H1 (cell line): ENCODE results near the gene NOBOX. TPM values are rescaled to one million over a fixed set of nuclear protein-coding genes. Genes with fewer than 3 reads are reported as not detected.

ENCODE experiments used
- CTCF ChIA-PET: fragments of 300-600 bp; sonication (Branson Sonifier 250); formaldehyde crosslinking; loops from one replicate; lab custom pipeline; 2021; ENCODE audit not compliant: partially characterized antibody; lab: Charles Lee
- POLR2A ChIA-PET: fragments of 300-600 bp; sonication (Branson Sonifier 250); formaldehyde crosslinking; loops from one replicate; lab custom pipeline; 2021; ENCODE audit warnings: inconsistent platforms; ENCODE audit not compliant: partially characterized antibody; lab: Charles Lee
- DNase-seq, 2 experiments: peaks; one replicate each; pipeline versions ENCODE4 v3.0.0 to v3.0.0-alpha.2; 2010 to 2022; ENCODE audit warnings: low spot score in 2 of 2, low read depth in 1 of 2, mixed read lengths in 1 of 2
- FAIRE-seq: peaks from 2 replicates; lab custom pipeline; 2011; peaks lifted over from hg19 to GRCh38; lab: Jason Lieb, UNC
- H2AFZ ChIP-seq: 2 replicates; pipeline ENCODE4 v1.8.1; 2012; ENCODE audit warnings: low read length, inconsistent platforms
- H2AK5ac ChIP-seq: 2 replicates; pipeline ENCODE4 v1.6.1; 2013; ENCODE audit warnings: low read depth, low read length
- H2BK120ac ChIP-seq: replicated peaks from 2 replicates; pipeline ENCODE3; 2013; ENCODE audit warnings: low read depth, low read length, inconsistent platforms
- H2BK12ac ChIP-seq: 2 replicates; pipeline ENCODE4 v1.6.1; 2013; ENCODE audit warnings: low read depth, low read length
- H2BK15ac ChIP-seq: 2 replicates; pipeline ENCODE4 v1.6.1; 2013; ENCODE audit warnings: low read length
- H2BK20ac ChIP-seq: 2 replicates; pipeline ENCODE4 v1.6.1; 2013; ENCODE audit warnings: low read length
- H2BK5ac ChIP-seq: 2 replicates; pipeline ENCODE4 v1.6.1; 2013; ENCODE audit warnings: low read depth, low read length
- H3K14ac ChIP-seq: 2 replicates; pipeline ENCODE4 v1.6.1; 2013; ENCODE audit warnings: inconsistent platforms; ENCODE audit not compliant: insufficient read length
- H3K18ac ChIP-seq: 2 replicates; pipeline ENCODE4 v1.6.1; 2013; ENCODE audit warnings: low read length; ENCODE audit errors: extremely low read depth
- H3K23ac ChIP-seq: 2 replicates; pipeline ENCODE4 v1.6.1; 2013; ENCODE audit warnings: inconsistent platforms; ENCODE audit not compliant: insufficient read length
- H3K23me2 ChIP-seq: 2 replicates; pipeline ENCODE4 v1.6.1; 2013; ENCODE audit warnings: low read depth, low read length
- H3K27ac ChIP-seq: 2 replicates; pipeline ENCODE4 v1.6.1; 2011; ENCODE audit warnings: low read depth, low read length, inconsistent platforms
- H3K27me3 ChIP-seq, 4 experiments: replicated peaks in 1 of 4; 1 replicate in 1 of 4; 2 replicates in 3 of 4; pipeline versions ENCODE4 v1.6.1 to v1.8.1; 2011 to 2013; ENCODE audit warnings: low read length in 3 of 4, mild to moderate bottlenecking in 3 of 4, inconsistent platforms in 2 of 4, mixed read lengths in 2 of 4, moderate library complexity in 1 of 4; ENCODE audit not compliant: control insufficient read depth in 3 of 4, insufficient read depth in 3 of 4; ENCODE audit errors: extremely low read depth in 1 of 4
- H3K36me3 ChIP-seq, 4 experiments: 2 replicates each; pipeline versions ENCODE4 v1.6.1 to v1.8.1; 2011 to 2013; ENCODE audit warnings: mild to moderate bottlenecking in 4 of 4, low read length in 3 of 4, moderate library complexity in 2 of 4, control low read depth in 1 of 4, inconsistent platforms in 1 of 4; ENCODE audit not compliant: insufficient read depth in 4 of 4, control insufficient read depth in 2 of 4
- H3K4ac ChIP-seq: replicated peaks from 2 replicates; pipeline ENCODE3; 2013; ENCODE audit warnings: low read length, low read depth, mixed read lengths, inconsistent platforms; ENCODE audit not compliant: insufficient read length
- H3K4me1 ChIP-seq, 4 experiments: replicated peaks in 1 of 4; 1 replicate in 1 of 4; 2 replicates in 3 of 4; pipeline versions ENCODE4 v1.6.1 to v1.8.1; 2011 to 2013; ENCODE audit warnings: low read length in 3 of 4, inconsistent platforms in 2 of 4, mixed read lengths in 1 of 4; ENCODE audit not compliant: insufficient read depth in 4 of 4, control insufficient read depth in 3 of 4
- H3K4me2 ChIP-seq, 2 experiments: 2 replicates each; pipeline versions ENCODE4 v1.6.1 to v1.8.1; 2011 to 2013; ENCODE audit warnings: low read depth in 2 of 2, low read length in 2 of 2, control low read depth in 1 of 2, inconsistent platforms in 1 of 2, mild to moderate bottlenecking in 1 of 2; ENCODE audit not compliant: insufficient read depth in 1 of 2
- H3K4me3 ChIP-seq, 4 experiments: fragments of 200-600, 300-600 bp in 1 of 4; sonication (generic), shearing (Covaris generic), sonication (Bioruptor Twin) in 1 of 4; 2 replicates each; pipeline versions ENCODE4 v1.5.1 to v1.8.1; 2011 to 2016; ENCODE audit warnings: low read length in 4 of 4, low read depth in 3 of 4, control low read depth in 2 of 4, inconsistent platforms in 2 of 4, mild to moderate bottlenecking in 2 of 4, mixed read lengths in 1 of 4, moderate library complexity in 1 of 4; ENCODE audit not compliant: insufficient read depth in 2 of 4; ENCODE audit errors: extremely low read depth in 1 of 4
- H3K56ac ChIP-seq: replicated peaks from 2 replicates; pipeline ENCODE3; 2013; ENCODE audit warnings: low read depth, mild to moderate bottlenecking, mixed read lengths, low read length, inconsistent platforms; ENCODE audit not compliant: insufficient read length
- H3K79me1 ChIP-seq: 2 replicates; pipeline ENCODE4 v1.6.1; 2013; ENCODE audit warnings: low read depth, low read length, control low read depth
- H3K79me2 ChIP-seq, 2 experiments: 2 replicates each; pipeline versions ENCODE4 v1.6.1 to v1.8.1; 2012 to 2013; ENCODE audit warnings: low read length in 2 of 2, mild to moderate bottlenecking in 2 of 2, inconsistent platforms in 1 of 2; ENCODE audit not compliant: insufficient read depth in 2 of 2, control insufficient read depth in 1 of 2
- H3K9ac ChIP-seq, 4 experiments: replicated peaks in 1 of 4; 1 replicate in 1 of 4; 2 replicates in 3 of 4; pipeline versions ENCODE4 v1.6.1 to v1.8.1; 2011 to 2013; ENCODE audit warnings: low read depth in 3 of 4, low read length in 3 of 4, control low read depth in 2 of 4, mild to moderate bottlenecking in 2 of 4, moderate library complexity in 2 of 4, inconsistent platforms in 1 of 4; ENCODE audit errors: extremely low read depth in 1 of 4
- H3K9me3 ChIP-seq, 2 experiments: 2 replicates each; pipeline versions ENCODE4 v1.6.1 to v1.8.1; 2012 to 2013; ENCODE audit warnings: mild to moderate bottlenecking in 2 of 2, moderate library complexity in 2 of 2, control low read depth in 1 of 2, inconsistent platforms in 1 of 2, low read depth in 1 of 2, low read length in 1 of 2, mixed read lengths in 1 of 2; ENCODE audit not compliant: insufficient read depth in 2 of 2
- H4K20me1 ChIP-seq, 2 experiments: replicated peaks in 1 of 2; 2 replicates each; pipeline versions ENCODE3 to v1.8.1; 2011 to 2013; ENCODE audit warnings: inconsistent platforms in 2 of 2, low read length in 2 of 2, mild to moderate bottlenecking in 1 of 2; ENCODE audit not compliant: insufficient read depth in 2 of 2, control insufficient read depth in 1 of 2
- H4K5ac ChIP-seq: 2 replicates; pipeline ENCODE4 v1.6.1; 2013; ENCODE audit warnings: low read length, low read depth, mixed read lengths, inconsistent platforms; ENCODE audit not compliant: insufficient read length
- H4K8ac ChIP-seq: 2 replicates; pipeline ENCODE4 v1.8.0; 2013; ENCODE audit warnings: mild to moderate bottlenecking, moderate library complexity, low read length, inconsistent platforms; ENCODE audit not compliant: insufficient read depth; ENCODE audit errors: extremely low read depth
- H4K91ac ChIP-seq: replicated peaks from 2 replicates; pipeline ENCODE3; 2013; ENCODE audit warnings: low read length, mixed read lengths, inconsistent platforms; ENCODE audit not compliant: insufficient read length
- CTCF ChIP-seq, 3 experiments: IDR thresholded peaks; 1 replicate in 2 of 3; 2 replicates in 1 of 3; pipeline versions ENCODE4 v1.5.1 to v1.6.1; 2011; ENCODE audit warnings: low read length in 3 of 3, mild to moderate bottlenecking in 3 of 3, inconsistent platforms in 2 of 3, low read depth in 1 of 3, moderate library complexity in 1 of 3; ENCODE audit not compliant: insufficient read depth in 1 of 3; ENCODE audit errors: control extremely low read depth in 1 of 3
- E2F6 ChIP-seq: IDR thresholded peaks from 2 replicates; pipeline ENCODE4 v1.6.1; 2012; ENCODE audit warnings: inconsistent platforms
- GABPA ChIP-seq: IDR thresholded peaks from 2 replicates; pipeline ENCODE4 v1.6.1; 2011; ENCODE audit warnings: mild to moderate bottlenecking, low read length, moderate library complexity, borderline replicate concordance; ENCODE audit not compliant: insufficient read depth
- KDM4A ChIP-seq: IDR thresholded peaks from one replicate; pipeline ENCODE4 v1.7.1; 2012; ENCODE audit warnings: low read depth, mild to moderate bottlenecking, moderate library complexity, low read length, inconsistent platforms; ENCODE audit not compliant: severe bottlenecking
- KDM5A ChIP-seq: fragments of 200-600 bp; IDR thresholded peaks from 2 replicates; pipeline ENCODE4 v1.7.1; 2012; ENCODE audit warnings: mild to moderate bottlenecking, low read length, inconsistent platforms, mixed read lengths
- MAX ChIP-seq: IDR thresholded peaks from 2 replicates; pipeline ENCODE4 v1.6.1; 2012; ENCODE audit warnings: inconsistent platforms
- POU5F1 ChIP-seq: IDR thresholded peaks from 2 replicates; pipeline ENCODE4 v1.6.1; 2011; ENCODE audit warnings: low read depth, mild to moderate bottlenecking, low read length, moderate library complexity
- SRF ChIP-seq: IDR thresholded peaks from 2 replicates; pipeline ENCODE4 v1.6.1; 2011; ENCODE audit warnings: mild to moderate bottlenecking, low read depth, low read length, moderate library complexity
- TBP ChIP-seq: IDR thresholded peaks from 2 replicates; pipeline ENCODE4 v1.6.1; 2011; ENCODE audit warnings: low read depth, low read length, improper control_type of control experiment
- WGBS, 2 experiments: shearing (Covaris generic) in 1 of 2; methylation state at CpG; one replicate each; pipeline versions ENCODE4 v1.1.6 to v1.1.7; 2013 to 2015; ENCODE audit warnings: low lambda C conversion rate in 2 of 2, mixed read lengths in 2 of 2, inconsistent platforms in 1 of 2, low coverage in 1 of 2, missing lambda C conversion rate in 1 of 2; ENCODE audit not compliant: insufficient replicate concordance in 2 of 2, insufficient coverage in 1 of 2, insufficient read length in 1 of 2; ENCODE audit errors: extremely low coverage in 1 of 2, missing lambda C conversion rate in 1 of 2; 5-methylcytosine and 5-hydroxymethylcytosine counted together
- polyA plus RNA-seq, 7 experiments: library from polyadenylated mRNA; depleted of rRNA in 3 of 7; stranded (reverse) in 5 of 7; unstranded in 2 of 7; fragments of >200 nt in 5 of 7; fragments of 200-250 nt in 2 of 7; gene quantifications; 1 replicate in 5 of 7; 2 replicates in 1 of 7; 4 replicates in 1 of 7; pipeline versions ENCODE4 v1.2.1 to v1.2.3, GENCODE V29; 2011 to 2013; ENCODE audit warnings: missing spikeins in 2 of 7, mixed read lengths in 2 of 7
- total RNA-seq: library from RNA; stranded (reverse); fragmentation: NEBNext Ultra II Directional; extraction: Animal tissue kit (Norgen Biotek cat#: 25700); gene quantifications from 2 replicates; pipeline ENCODE4 v1.2.1, GENCODE V29; 2021

Gene NOBOX
- total and polyA plus RNA-seq, 2 of the 8 experiments (the other 6 are each of a cell fraction or from before 2014, with no cell fraction given), result not detected

- no peak overlapping the region for H3K27ac ChIP-seq
- no peak overlapping the region for H3K4me2 ChIP-seq
- no peaks in the 10 kb centered on the region for H3K79me1 ChIP-seq
- no peak overlapping the region for H3K56ac ChIP-seq
- H3K4ac ChIP-seq, result no peak overlapping the region
- no peaks in the 10 kb centered on the region for H4K20me1 ChIP-seq
- no peak overlapping the region for H3K14ac ChIP-seq
- no peak overlapping the region for H2AK5ac ChIP-seq
- H2BK20ac ChIP-seq, result no peak overlapping the region
- TF ChIP-seq MAX (no peak), TBP (no peak), KDM4A (no peak), GABPA (no peak), POU5F1 (no peak), SRF (no peak), KDM5A (no peak), E2F6 (no peak), CTCF (IDR thresholded peaks at IDR 0.05; ENCODE audit: control extremely low read depth in 1 of 3, insufficient read depth in 1 of 3, low read depth in 1 of 3, low read length in 3 of 3) (no peak)
- no peak overlapping the region for H2BK120ac ChIP-seq
- POLR2A ChIA-PET, result no interaction called here
- no peak overlapping the region for H4K5ac ChIP-seq
- H2BK15ac ChIP-seq, result no peak overlapping the region
- H2AFZ ChIP-seq, result no peak overlapping the region
- H3K9me3 ChIP-seq, result peaks cover 15 to 21% of the 10 kb centered on the region in 2 experiments; a peak in 3 of 4 replicates
- DNase-seq (no peak), FAIRE-seq (no peak)
- H3K4me3 ChIP-seq, result no peak overlapping the region
- H4K91ac ChIP-seq, result no peak overlapping the region
- H4K8ac ChIP-seq, result no peak overlapping the region
- no peaks in the 10 kb centered on the region for H3K79me2 ChIP-seq
- CTCF ChIA-PET, result interaction anchor here (1.3 kb wide), 1 partner anchor 50 kb away, joined by 3 read pairs; no protein-coding TSS in a partner anchor
- H2BK12ac ChIP-seq, result no peak overlapping the region
- no peak overlapping the region for H2BK5ac ChIP-seq
- peaks cover 0 to 4% (median 0%) of the 10 kb centered on the region in 4 experiments; a peak in 3 of 8 replicates for H3K36me3 ChIP-seq
- WGBS, 2 experiments, result 87% methylated on average over 5 of the region's 5 CpGs; no CpG with 5 or more reads in 1 of the 2 experiments
- no peak overlapping the region for H3K9ac ChIP-seq
- H3K23me2 ChIP-seq, result no peaks in the 10 kb centered on the region
- H3K18ac ChIP-seq, result no peak overlapping the region
- no peak overlapping the region for H3K23ac ChIP-seq
- no peaks in the 10 kb centered on the region for H3K27me3 ChIP-seq
- no peaks in the 10 kb centered on the region for H3K4me1 ChIP-seq
These were observed 48.6 kb upstream of the NOBOX start for GRCh38 chr7:144452064-144452463.
